ENCODE measurements around the gene CREBL2.

Gene CREBL2

GRCh38 chr12:12611512-12612306, at the start of gene CREBL2:
Gene CREBL2 (plus strand): TSS chr12:12611876. CDS start chr12:12612173, 297 bp downstream.
- 0 out of 2 replicates have a peak, but pooled peaks have one; percentile 9 for TF ChIP-seq ISL1 (CRISPR knock-in tag; IDR thresholded peaks at IDR 0.05)
- TF ChIP-seq ZNF70 (CRISPR knock-in tag; IDR thresholded peaks at IDR 0.05): no peak
- TF ChIP-seq CSDC2 (CRISPR knock-in tag; IDR thresholded peaks at IDR 0.05): peak; percentile 21; the same call in 1 of the 2 replicates
- TF ChIP-seq SNAI2 (CRISPR knock-in tag; IDR thresholded peaks at IDR 0.05): no peak
- no peak for TF ChIP-seq ZNF8 (CRISPR knock-in tag; IDR thresholded peaks at IDR 0.05)
- no peak for TF ChIP-seq ZNF565 (CRISPR knock-in tag; conservative IDR thresholded peaks at IDR 0.05; ENCODE audit: low read depth)
- peak; percentile 75; the same call in 1 of the 2 replicates for TF ChIP-seq TCF4 (CRISPR knock-in tag; IDR thresholded peaks at IDR 0.05; ENCODE audit: borderline replicate concordance)
- TF ChIP-seq TSHZ2 (CRISPR knock-in tag; IDR thresholded peaks at IDR 0.05): peak; percentile 64; the same call in 1 of the 2 replicates
- TF ChIP-seq OSR1 (CRISPR knock-in tag; IDR thresholded peaks at IDR 0.05): no peak
- TF ChIP-seq RARB (CRISPR knock-in tag; IDR thresholded peaks at IDR 0.05): no peak
- TF ChIP-seq ZC3H10 (CRISPR knock-in tag; IDR thresholded peaks at IDR 0.05): no peak
- TF ChIP-seq ARNTL (CRISPR knock-in tag; IDR thresholded peaks at IDR 0.05; ENCODE audit: borderline replicate concordance, low read depth): no peak
- no peak for TF ChIP-seq CREB5 (CRISPR knock-in tag; IDR thresholded peaks at IDR 0.05; ENCODE audit: low read depth)
- no peak for TF ChIP-seq ZFP30 (CRISPR knock-in tag; IDR thresholded peaks at IDR 0.05)
- TF ChIP-seq ZFP3 (CRISPR knock-in tag; IDR thresholded peaks at IDR 0.05): 0 out of 2 replicates have a peak, but pooled peaks have one; percentile 39
- TF ChIP-seq PATZ1 (CRISPR knock-in tag; IDR thresholded peaks at IDR 0.05; ENCODE audit: borderline replicate concordance): peak; percentile 67; the same call in 1 of the 2 replicates
- TF ChIP-seq TOX (CRISPR knock-in tag; IDR thresholded peaks at IDR 0.05; ENCODE audit: borderline replicate concordance): no peak
- TF ChIP-seq POU6F1 (CRISPR knock-in tag; IDR thresholded peaks at IDR 0.05; ENCODE audit: borderline replicate concordance, low read depth): no peak
- no peak for TF ChIP-seq BACH2 (CRISPR knock-in tag; IDR thresholded peaks at IDR 0.05; ENCODE audit: borderline replicate concordance)
- TF ChIP-seq CSRNP3 (CRISPR knock-in tag; IDR thresholded peaks at IDR 0.05): no peak
- no peak for TF ChIP-seq GLIS3 (CRISPR knock-in tag; IDR thresholded peaks at IDR 0.05)
- TF ChIP-seq ESRRG (CRISPR knock-in tag; IDR thresholded peaks at IDR 0.05): no peak
- TF ChIP-seq PPARA (CRISPR knock-in tag; IDR thresholded peaks at IDR 0.05; ENCODE audit: borderline replicate concordance): no peak
- ATAC-seq: peak; percentile 92

- ATAC-seq: no peak
- TF ChIP-seq GLIS3 (CRISPR knock-in tag; IDR thresholded peaks at IDR 0.05): no peak
- no peak for TF ChIP-seq ARNTL (CRISPR knock-in tag; IDR thresholded peaks at IDR 0.05; ENCODE audit: borderline replicate concordance, low read depth)
- TF ChIP-seq TCF4 (CRISPR knock-in tag; IDR thresholded peaks at IDR 0.05; ENCODE audit: borderline replicate concordance): no peak
- TF ChIP-seq POU6F1 (CRISPR knock-in tag; IDR thresholded peaks at IDR 0.05; ENCODE audit: borderline replicate concordance, low read depth): no peak
- no peak for TF ChIP-seq ZFP3 (CRISPR knock-in tag; IDR thresholded peaks at IDR 0.05)
- no peak for TF ChIP-seq PATZ1 (CRISPR knock-in tag; IDR thresholded peaks at IDR 0.05; ENCODE audit: borderline replicate concordance)
- no peak for TF ChIP-seq ZNF565 (CRISPR knock-in tag; conservative IDR thresholded peaks at IDR 0.05; ENCODE audit: low read depth)
- no peak for TF ChIP-seq CSRNP3 (CRISPR knock-in tag; IDR thresholded peaks at IDR 0.05)
- TF ChIP-seq CSDC2 (CRISPR knock-in tag; IDR thresholded peaks at IDR 0.05): no peak
Measured at GRCh38 chr12:12562016-12562483, 49.6 kb upstream of the CREBL2 start.

Measured in SK-N-SH treated with all-trans-retinoic acid at 6 μM for 48 hours (cell line).